HG03175 (cell line): ENCODE results near the gene ODC1.

Experiments used
- ATAC-seq: cut with Tn5 transposase; IDR thresholded peaks from one replicate; pipeline ENCODE4 v1.9.1; 2021; ENCODE audit warnings: mild to moderate bottlenecking, moderate library complexity; ENCODE audit not compliant: unreplicated experiment

Gene ODC1

DNA sequence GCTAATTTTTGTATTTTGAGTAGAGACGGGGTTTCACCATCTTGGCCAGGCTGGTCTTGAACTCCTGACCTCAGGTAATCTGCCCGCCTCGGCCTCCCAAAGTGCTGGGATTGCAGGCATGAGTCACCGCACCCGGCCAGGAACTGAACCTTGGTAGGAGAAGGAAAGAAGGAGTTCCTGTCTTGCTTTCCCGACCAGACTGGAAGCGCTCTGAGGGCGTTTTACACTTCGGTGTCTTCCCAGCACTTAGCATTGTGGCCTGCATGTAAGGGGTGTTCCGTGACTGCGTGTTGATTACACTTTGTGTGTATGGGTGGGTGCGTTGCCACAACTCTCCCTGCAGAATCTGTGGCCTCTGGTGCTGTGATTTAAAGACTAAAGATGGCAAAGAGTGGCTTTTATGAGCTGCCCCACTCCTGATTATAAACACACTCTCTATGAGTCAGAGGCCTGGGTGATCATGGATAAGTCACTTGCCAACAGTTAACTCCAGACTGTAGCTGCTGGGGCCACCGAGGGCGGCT lies 46.0 kb downstream of the ODC1 start:
- ATAC-seq = no peak

GRCh38 chr2:10400978-10401951 lies 46.9 kb downstream of the ODC1 start:
- ATAC-seq = no peak

DNA sequence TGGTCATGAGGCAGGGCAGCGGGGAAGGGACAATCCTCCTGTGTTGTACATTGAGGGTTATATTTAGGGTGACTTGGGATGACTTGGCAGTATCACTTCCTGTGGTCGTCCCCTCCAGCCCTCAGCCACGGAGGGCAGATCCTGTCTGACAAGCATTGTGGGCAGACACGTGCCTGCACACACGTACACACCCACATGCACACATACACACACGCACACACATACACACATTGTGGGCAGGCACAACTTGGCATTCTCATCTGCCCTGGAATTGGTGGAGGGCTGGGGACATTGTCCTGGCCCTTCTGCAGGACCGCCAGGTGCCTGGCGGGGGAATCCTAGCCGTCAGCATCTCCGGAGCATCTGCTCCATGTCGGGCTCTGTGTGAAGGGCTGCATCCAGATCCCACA lies 47.6 kb downstream of the ODC1 start:
- no peak for ATAC-seq

- no peak for ATAC-seq
Observed at GRCh38 chr2:10400002-10400401, 48.1 kb downstream of the ODC1 start.

GRCh38 chr2:10399358-10399757 lies 48.8 kb downstream of the ODC1 start:
- no peak for ATAC-seq

DNA sequence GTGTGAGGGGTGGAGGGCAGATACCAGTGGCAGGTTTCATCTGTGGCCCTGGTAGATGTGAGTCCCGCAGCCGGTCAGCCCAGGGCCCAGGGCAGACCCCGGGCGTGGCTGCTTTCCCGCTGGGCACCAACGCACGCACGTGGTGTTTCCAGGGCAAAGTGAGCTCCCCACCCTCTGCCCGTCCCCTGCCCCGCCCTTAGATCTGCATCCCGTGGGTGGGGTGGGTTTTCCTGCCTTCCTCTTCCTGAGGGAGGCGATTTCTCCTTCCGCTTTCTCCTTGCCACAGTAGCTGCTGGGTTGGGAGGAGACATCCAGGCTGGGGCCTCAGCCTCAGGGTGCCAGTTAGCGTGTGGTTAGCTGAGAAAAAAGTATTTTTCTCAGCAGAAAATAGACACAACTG lies 49.6 kb downstream of the ODC1 start:
- ATAC-seq = no peak

GRCh38 chr2:10397878-10398277 lies 50.2 kb downstream of the ODC1 start:
- ATAC-seq = no peak

- no peak for ATAC-seq
Observed at GRCh38 chr2:10397297-10397875, 50.7 kb downstream of the ODC1 start.

DNA sequence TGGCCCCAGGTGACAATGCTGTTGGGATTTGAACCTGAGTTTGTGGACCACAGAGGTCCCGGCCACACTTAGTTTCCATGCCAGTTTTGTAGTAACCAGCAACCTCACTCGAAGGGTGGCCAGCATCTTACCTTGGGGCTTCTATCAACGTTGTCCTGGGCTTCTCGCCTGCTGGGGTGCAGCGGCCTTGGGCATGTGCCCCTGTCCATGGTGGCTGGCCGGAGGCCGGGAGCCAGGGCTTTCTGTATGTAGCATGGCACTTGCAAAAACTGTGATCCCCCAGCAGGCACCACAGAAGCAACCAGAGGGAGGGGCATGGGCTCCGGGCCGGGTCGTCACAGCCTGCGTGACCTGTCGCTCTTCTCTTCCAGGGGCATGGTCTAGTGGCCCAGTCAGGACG lies 51.7 kb downstream of the ODC1 start:
- ATAC-seq = no peak

DNA sequence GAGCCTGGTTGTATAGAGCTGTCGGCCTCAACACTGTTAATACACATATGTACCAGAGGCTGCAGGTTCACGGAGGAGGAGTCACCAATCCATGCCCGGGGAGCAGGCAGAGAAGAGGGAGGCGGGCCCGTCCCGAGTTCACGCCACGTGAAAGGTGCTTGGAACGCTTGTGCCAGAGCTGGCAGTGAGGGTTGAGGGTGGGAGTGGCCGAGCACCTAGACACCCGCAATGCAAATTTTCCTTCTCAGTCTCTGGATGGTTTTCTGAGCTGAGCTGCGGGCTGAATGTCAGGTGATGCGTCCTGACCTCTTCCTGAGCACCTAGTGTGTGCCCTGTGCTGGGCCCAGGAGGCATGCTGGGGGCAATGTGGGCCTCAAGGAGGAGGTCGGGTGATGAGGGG lies 52.2 kb downstream of the ODC1 start:
- no peak for ATAC-seq

DNA sequence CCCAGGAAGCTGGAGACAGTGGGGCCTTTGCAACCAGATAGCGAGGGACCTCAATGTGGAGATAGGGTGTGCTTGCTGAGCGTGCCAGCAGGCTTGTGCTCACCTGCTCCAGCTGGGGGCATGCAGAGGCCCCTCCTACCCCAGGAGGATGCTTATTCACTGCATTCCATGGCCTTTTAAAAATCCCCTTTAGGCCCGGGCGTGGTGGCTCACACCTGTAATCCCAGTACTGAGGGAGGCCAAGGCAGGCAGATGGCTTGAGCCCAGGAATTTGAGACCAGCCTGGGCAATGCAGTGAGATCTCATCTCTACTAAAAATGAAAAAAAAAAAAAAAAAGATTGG lies 54.5 kb downstream of the ODC1 start:
- ATAC-seq = no peak

DNA sequence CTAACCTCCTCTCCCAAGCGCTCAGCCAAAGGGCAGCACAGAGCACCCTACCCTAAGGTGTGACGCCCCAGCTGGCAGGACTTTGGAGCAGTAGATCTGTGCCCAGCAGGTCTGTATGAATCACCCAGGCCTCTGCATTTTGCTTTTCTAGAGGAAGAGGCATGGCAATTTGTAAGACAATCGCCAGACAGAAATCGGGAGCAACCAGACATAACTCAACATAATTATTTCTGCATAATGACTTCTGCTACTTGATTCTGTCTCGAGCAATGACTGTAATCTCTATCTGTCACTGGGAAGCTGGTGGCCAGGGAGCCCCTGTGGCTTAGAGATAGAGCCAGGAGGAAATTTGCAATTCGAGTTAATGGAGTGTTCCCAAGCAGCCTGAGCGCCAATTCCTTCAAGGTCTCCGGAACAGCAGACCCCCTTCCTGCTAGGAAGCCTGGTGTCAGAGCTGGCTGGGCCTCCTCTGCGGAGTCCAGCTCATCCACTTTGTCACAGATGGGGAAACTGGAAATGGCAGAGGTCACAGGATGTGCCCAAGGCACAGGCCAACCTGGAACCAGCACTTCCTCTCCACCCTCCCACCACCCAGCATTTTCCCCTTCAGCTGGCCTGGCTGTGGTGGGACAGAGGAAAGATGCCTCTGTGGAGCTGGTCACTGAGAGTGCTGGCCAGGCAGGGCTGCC lies 55.0 kb downstream of the ODC1 start:
- no peak for ATAC-seq

GRCh38 chr2:10392548-10392947 lies 55.6 kb downstream of the ODC1 start:
- ATAC-seq = no peak

- no peak for ATAC-seq
Observed at GRCh38 chr2:10392100-10392499, 56.0 kb downstream of the ODC1 start.

- no peak for ATAC-seq
Observed at GRCh38 chr2:10390369-10390801, 57.7 kb downstream of the ODC1 start.
